AG09309 (cell line): ENCODE data around the gene PKIB.

ENCODE experiments used
- DNase-seq: peaks from one replicate; pipeline ENCODE4 v3.0.0-alpha.2; 2010; ENCODE audit warnings: low read depth
- H3K4me3 ChIP-seq: 2 replicates; pipeline ENCODE4 v1.5.1; 2011; ENCODE audit warnings: mild to moderate bottlenecking, low read depth, low read length, moderate library complexity; ENCODE audit not compliant: control insufficient read depth
- CTCF ChIP-seq: IDR thresholded peaks from 2 replicates; pipeline ENCODE4 v1.5.1; 2011; ENCODE audit warnings: mild to moderate bottlenecking, low read depth, low read length, inconsistent platforms; ENCODE audit not compliant: insufficient read depth, control insufficient read depth; ENCODE audit errors: missing control alignments

The PKIB gene

GRCh38 chr6:122654012-122654411 lies 43.8 kb downstream of the PKIB start:
- no peak for DNase-seq
- no peak overlapping the region for H3K4me3 ChIP-seq
- TF ChIP-seq CTCF = no peak

GRCh38 chr6:122657601-122658000 lies 47.4 kb downstream of the PKIB start:
- no peak for DNase-seq
- TF ChIP-seq CTCF = no peak
- no peak overlapping the region for H3K4me3 ChIP-seq

- no peak overlapping the region for H3K4me3 ChIP-seq
- no peak for TF ChIP-seq CTCF
- DNase-seq = no peak
Measured at GRCh38 chr6:122660296-122660695, 50.1 kb downstream of the PKIB start.

- no peak for TF ChIP-seq CTCF
- H3K4me3 ChIP-seq = no peak overlapping the region
- no peak for DNase-seq
Measured at GRCh38 chr6:122663981-122664380, 53.8 kb downstream of the PKIB start.

DNA sequence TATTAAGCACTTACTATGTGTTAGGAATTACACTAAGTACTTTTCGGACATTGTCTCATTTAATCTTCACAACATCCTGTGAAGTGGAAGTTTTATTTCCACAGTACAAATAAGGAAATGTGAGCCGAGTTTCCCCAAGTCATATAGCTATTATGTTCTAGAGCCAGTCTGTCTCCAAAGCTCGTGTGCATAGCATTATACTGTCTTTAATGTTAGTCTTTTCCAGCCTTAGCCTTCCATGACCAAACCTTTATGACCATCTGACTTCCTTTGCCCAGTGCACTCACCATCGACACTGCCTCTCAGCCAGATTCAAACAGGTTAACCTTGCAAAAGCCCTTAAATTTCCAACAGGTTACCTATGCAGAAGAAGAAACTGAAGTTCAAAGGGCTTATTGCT lies 55.7 kb downstream of the PKIB start:
- DNase-seq = no peak
- H3K4me3 ChIP-seq = no peak overlapping the region
- no peak for TF ChIP-seq CTCF

DNA sequence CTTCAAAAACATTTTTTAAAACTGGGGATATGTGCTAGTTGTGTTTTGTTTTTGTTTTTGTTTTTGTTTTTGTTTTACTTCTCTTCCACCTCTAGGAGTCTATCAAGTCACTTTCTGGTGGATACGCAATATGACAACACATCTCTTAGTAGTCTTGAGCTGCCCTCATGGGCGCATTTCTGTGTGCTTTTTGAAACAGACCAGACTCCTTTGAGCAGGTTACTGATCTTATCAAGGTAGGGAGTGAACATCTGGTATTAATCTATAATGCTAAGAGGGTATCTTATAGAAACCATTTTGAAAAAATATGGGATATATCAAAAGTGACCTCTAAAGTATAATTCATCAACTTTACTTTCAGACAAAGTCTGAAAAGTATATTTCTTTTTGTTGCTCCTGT lies 56.2 kb downstream of the PKIB start:
- no peak for DNase-seq
- no peak for TF ChIP-seq CTCF
- no peak overlapping the region for H3K4me3 ChIP-seq

DNA sequence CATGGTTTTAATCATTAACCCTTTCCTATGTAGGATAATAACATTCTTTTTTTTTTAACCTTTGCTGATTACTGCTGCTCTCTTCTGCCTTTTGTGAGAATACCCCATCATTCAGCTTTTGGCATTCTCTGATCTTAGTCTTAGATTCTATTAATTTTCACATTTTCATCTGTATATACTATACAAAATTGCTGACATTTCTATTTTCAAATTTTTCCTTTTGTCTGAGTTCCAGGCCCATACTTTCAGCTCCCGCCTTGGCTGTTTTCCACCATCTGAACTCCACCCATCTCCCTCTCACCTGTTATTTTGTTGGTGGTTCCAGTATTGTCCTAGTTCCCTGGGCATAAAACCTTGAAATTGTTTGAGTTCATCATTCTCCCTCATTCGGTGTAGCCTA lies 59.2 kb downstream of the PKIB start:
- H3K4me3 ChIP-seq = no peak overlapping the region
- DNase-seq = no peak
- no peak for TF ChIP-seq CTCF
